ENCODE data around the gene IL5RA.

IL5RA gene

DNA sequence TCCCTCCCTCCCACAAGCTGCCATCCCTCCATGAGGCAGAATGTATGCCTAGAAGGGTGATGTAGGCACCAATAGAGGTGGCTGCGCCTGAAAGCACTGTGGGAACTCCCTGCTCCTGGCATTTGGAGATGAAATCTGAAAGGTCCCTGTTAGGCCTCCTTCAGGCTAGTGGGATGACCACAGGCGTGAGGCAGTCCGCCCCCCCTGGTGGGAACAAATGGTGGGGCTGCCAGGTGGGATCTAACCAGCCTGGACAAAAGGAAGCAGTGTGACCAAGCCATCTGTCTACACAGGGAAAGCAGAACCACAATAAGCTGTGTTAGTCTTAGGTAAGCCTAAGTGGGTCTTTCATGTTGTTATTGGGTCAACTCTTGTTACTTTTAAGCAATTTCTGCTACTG is 25.3 kb downstream of the IL5RA start:
- Histone ChIP-seq H3K4me3 (no peak overlapping the region), H3K27ac (no peak overlapping the region), H3K36me3 (no peaks in the 10 kb centered on the region), H3K9me3 (no peaks in the 10 kb centered on the region), H3K4me1 (no peaks in the 10 kb centered on the region), H3K27me3 (no peaks in the 10 kb centered on the region)
- intact Hi-C loops (cut with DNase I; ENCODE audit: low total_unique reads) = no loop called here
- DNase-seq = no peak
- TF ChIP-seq, protein P1, sequence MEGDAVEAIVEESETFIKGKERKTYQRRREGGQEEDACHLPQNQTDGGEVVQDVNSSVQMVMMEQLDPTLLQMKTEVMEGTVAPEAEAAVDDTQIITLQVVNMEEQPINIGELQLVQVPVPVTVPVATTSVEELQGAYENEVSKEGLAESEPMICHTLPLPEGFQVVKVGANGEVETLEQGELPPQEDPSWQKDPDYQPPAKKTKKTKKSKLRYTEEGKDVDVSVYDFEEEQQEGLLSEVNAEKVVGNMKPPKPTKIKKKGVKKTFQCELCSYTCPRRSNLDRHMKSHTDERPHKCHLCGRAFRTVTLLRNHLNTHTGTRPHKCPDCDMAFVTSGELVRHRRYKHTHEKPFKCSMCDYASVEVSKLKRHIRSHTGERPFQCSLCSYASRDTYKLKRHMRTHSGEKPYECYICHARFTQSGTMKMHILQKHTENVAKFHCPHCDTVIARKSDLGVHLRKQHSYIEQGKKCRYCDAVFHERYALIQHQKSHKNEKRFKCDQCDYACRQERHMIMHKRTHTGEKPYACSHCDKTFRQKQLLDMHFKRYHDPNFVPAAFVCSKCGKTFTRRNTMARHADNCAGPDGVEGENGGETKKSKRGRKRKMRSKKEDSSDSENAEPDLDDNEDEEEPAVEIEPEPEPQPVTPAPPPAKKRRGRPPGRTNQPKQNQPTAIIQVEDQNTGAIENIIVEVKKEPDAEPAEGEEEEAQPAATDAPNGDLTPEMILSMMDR (IDR thresholded peaks at IDR 0.05) = no peak

DNA sequence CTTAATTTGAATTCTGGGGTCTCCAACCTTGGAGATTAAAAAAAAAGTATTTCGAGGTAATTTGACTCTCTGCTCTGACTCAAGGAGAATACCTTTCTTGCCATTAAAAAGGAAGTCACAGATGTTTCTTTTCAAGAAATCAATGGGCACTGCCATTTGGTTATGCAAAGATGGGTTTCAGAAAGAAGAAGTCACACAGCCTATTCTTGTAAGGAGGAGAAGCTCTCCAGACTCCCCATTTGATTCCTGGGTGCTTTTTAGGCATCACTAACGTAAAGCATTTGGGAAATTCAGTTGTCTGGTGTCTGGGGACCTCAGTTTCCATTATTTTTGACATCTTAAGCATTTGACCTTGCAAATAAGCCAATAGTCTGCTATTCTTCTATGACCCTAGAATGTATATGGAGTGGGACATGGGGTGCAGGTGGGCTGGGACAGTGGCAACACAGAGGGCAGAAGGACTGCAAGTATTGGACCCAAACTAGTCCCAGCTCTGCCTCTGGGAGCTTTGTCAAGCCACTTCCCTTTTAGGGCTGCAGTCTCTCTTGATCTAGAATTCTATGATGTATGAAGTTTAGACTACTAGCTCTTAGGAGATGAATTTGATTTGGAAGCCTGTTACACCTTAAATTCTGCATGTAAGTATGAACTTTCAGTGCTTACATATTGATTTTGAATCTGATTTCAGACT is 27.8 kb downstream of the IL5RA start:
- H3K27ac ChIP-seq = no peak overlapping the region
- TF ChIP-seq, protein P1 (IDR thresholded peaks at IDR 0.05) = no peak
- no peak for DNase-seq

DNA sequence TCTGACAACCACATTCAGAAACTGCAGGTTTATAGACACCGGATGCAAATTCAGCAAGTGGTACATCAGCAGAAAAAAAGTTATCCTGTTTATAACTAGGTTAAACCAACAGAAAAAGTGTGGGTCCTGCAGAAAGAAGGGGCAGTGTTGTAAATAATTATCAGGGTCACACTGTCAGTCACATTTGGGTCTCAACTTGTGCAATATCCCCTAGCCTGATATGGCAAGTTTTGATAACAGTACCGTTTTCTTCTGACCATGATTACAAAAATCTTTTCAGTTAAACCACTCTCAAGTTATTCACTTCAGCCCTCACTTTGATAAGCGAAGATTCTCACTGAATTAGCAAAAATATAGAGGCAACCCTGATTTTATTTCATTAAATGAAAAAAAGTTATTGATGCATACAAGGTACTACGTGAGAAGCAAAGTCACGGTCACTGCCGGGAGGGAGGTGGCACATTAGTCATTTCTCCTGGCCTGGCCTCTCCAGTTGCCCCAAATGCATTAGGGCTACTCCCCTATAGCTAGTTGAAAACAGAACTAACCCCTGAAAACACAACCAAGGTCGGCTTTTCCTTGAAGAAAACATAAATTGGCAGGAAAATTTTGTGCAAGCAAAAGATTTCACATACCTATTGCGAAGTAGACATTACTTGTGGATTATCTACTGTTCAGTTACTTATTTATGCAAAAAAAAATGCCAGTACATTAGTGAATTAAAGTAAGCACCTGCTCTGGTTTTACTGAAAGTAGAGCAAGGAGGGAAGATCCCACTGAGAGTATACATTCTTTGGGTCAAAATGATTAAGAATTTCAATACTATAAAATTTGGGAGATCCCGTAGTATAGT is 28.6 kb downstream of the IL5RA start:
- Histone ChIP-seq H3K4me1 (no peaks in the 10 kb centered on the region), H3K27ac (no peak overlapping the region), H3K36me3 (no peaks in the 10 kb centered on the region), H3K9me3 (no peaks in the 10 kb centered on the region), H3K4me3 (no peak overlapping the region), H3K27me3 (no peaks in the 10 kb centered on the region)
- no peak for DNase-seq
- TF ChIP-seq, protein P1 (IDR thresholded peaks at IDR 0.05) = no peak
- intact Hi-C loops (cut with DNase I; ENCODE audit: low total_unique reads) = no loop called here

More for the DNA sequence above, 27.8 kb downstream of the IL5RA start:
- Histone ChIP-seq H3K9me3 (no peaks in the 10 kb centered on the region), H3K36me3 (no peaks in the 10 kb centered on the region), H3K27me3 (no peaks in the 10 kb centered on the region), H3K4me3 (no peak overlapping the region), H3K4me1 (no peaks in the 10 kb centered on the region)
- intact Hi-C loops (cut with DNase I; ENCODE audit: low total_unique reads) = no loop called here

DNA sequence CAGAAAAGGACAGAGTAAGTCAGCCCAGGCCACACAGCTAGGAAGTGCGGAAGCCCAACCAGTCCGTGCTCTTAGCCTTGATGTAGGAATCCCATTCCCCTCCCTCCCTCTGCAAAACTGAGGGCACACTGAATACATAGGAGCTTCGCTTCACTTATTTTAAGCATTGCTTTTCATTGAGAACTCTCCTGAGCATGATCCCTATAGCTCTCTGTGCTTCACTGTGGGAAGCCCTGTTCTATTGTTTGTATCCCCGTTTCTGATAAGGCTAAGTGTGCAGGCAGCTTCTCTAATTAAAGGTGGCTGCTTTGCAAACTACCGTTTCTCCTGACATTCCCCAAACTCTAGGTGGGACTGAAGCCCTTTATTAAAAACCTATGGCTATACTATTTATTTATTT is 29.9 kb downstream of the IL5RA start:
- H3K4me3 ChIP-seq = no peak overlapping the region
- no peaks in the 10 kb centered on the region for H3K36me3 ChIP-seq
- no peak for DNase-seq
- no peaks in the 10 kb centered on the region for H3K27me3 ChIP-seq
- H3K27ac ChIP-seq = no peak overlapping the region
- intact Hi-C loops (cut with DNase I; ENCODE audit: low total_unique reads) = no loop called here
- no peaks in the 10 kb centered on the region for H3K9me3 ChIP-seq
- H3K4me1 ChIP-seq = no peaks in the 10 kb centered on the region
- TF ChIP-seq, protein P1 (IDR thresholded peaks at IDR 0.05) = no peak

DNA sequence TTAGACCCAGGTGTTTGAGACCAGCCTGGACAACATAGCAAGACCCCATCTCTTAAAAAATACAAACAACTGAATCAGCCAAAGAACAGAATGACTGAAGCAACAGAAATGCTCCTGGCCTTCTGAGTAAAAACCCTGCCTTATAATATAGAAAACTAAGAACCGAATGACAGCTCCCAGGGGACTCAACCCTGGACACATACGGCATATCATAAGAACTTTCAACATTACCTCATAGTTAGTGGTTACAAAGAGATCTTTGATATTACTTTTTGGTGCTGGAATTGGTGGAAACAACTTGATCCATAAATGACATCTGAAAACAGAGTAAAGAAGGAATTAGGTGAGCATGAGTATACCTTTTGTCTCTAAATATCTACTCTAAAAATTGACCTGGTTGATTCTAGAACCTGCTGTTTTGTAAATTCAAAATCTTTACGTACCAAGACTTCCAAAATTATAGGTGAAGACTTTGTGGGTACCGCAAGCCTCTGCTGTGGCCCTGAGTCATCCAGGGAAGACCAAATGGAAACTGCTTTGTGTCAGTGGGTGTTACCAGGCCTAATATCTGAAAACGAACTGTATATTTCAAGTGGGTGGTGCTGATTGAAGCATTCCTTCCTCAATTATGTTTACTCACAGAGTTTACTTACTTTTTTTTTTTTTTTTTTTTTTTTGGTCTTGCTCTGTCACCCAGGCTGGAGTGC is 35.5 kb downstream of the IL5RA start:
- intact Hi-C loops (cut with DNase I; ENCODE audit: low total_unique reads) = no loop called here
- H3K36me3 ChIP-seq = no peaks in the 10 kb centered on the region
- H3K27ac ChIP-seq = no peak overlapping the region
- TF ChIP-seq, protein P1 (IDR thresholded peaks at IDR 0.05) = no peak
- H3K27me3 ChIP-seq = no peaks in the 10 kb centered on the region
- no peak overlapping the region for H3K4me3 ChIP-seq
- no peaks in the 10 kb centered on the region for H3K9me3 ChIP-seq
- DNase-seq = no peak
- no peaks in the 10 kb centered on the region for H3K4me1 ChIP-seq

All from tibial artery (tissue), 4 donors.